HepG2 (cell line): ENCODE measurements around the gene THSD8. TPM values are rescaled to one million over a fixed set of nuclear protein-coding genes. Genes with fewer than 3 reads are reported as not detected.

Experiments
- CENPT ChIP-seq: sonication (generic); formaldehyde crosslinking; IDR thresholded peaks from 2 replicates; pipeline ENCODE4 v1.8.0; 2022; ENCODE audit warnings: low read depth, mild to moderate bottlenecking, moderate library complexity, missing genetic modification reagents
- DZIP1 ChIP-seq: sonication (generic); formaldehyde crosslinking; IDR thresholded peaks from 2 replicates; pipeline ENCODE4 v1.5.0; 2020; ENCODE audit warnings: mild to moderate bottlenecking, missing genetic modification reagents
- HOXA5 ChIP-seq: sonication (generic); formaldehyde crosslinking; IDR thresholded peaks from 2 replicates; pipeline ENCODE4 v1.4.0; 2020; ENCODE audit warnings: missing genetic modification reagents
- KDM5A ChIP-seq: fragments of 200-600 bp; sonication (generic); IDR thresholded peaks from 2 replicates; pipeline ENCODE4 v1.7.0; 2018; ENCODE audit warnings: antibody characterized with exemption, mild to moderate bottlenecking, low read length, borderline replicate concordance
- PHF21A ChIP-seq: sonication (generic); formaldehyde crosslinking; IDR thresholded peaks from 2 replicates; pipeline ENCODE4 v1.5.0; 2020; ENCODE audit warnings: mild to moderate bottlenecking, missing genetic modification reagents
- SMARCE1 ChIP-seq: fragments of 450-650 bp; IDR thresholded peaks from 2 replicates; pipeline ENCODE4 v1.6.1; 2017; ENCODE audit warnings: borderline replicate concordance
- SNRNP70 ChIP-seq: fragments of 200-400 bp; formaldehyde crosslinking; IDR thresholded peaks from 2 replicates; pipeline ENCODE4 v1.6.1; 2017; ENCODE audit warnings: mild to moderate bottlenecking, low read depth, low read length, moderate library complexity
- TAF15 ChIP-seq: fragments of 200-400 bp; formaldehyde crosslinking; IDR thresholded peaks from one replicate; pipeline ENCODE4 v1.6.1; 2018; ENCODE audit warnings: mild to moderate bottlenecking, low read depth, low read length; ENCODE audit not compliant: poor library complexity, severe bottlenecking
- ZBED4 ChIP-seq: sonication (generic); formaldehyde crosslinking; IDR thresholded peaks from 2 replicates; pipeline ENCODE4 v1.4.0; 2020; ENCODE audit warnings: missing genetic modification reagents, borderline replicate concordance
- ZNF556 ChIP-seq: sonication (generic); formaldehyde crosslinking; IDR thresholded peaks from 2 replicates; pipeline ENCODE4 v1.4.0; 2020; ENCODE audit warnings: mild to moderate bottlenecking, missing genetic modification reagents, borderline replicate concordance
- ZNF616 ChIP-seq: sonication (generic); formaldehyde crosslinking; IDR thresholded peaks from 2 replicates; pipeline ENCODE4 v1.5.0; 2020; ENCODE audit warnings: low read depth, mild to moderate bottlenecking, missing genetic modification reagents
- ZNF660 ChIP-seq: sonication (generic); formaldehyde crosslinking; IDR thresholded peaks from 2 replicates; pipeline ENCODE4 v1.5.1; 2020; ENCODE audit warnings: mild to moderate bottlenecking, low read depth, missing genetic modification reagents, borderline replicate concordance
- polyA plus RNA-seq, 8 experiments: library from polyadenylated mRNA; depleted of rRNA in 3 of 8; stranded (reverse) in 7 of 8; unstranded in 1 of 8; fragments of >200 nt; fragmentation: Illumina TruSeq in 4 of 8; extraction: Trizol in 4 of 8; gene quantifications; 2 replicates each; pipeline versions ENCODE4 v1.2.1 to v1.2.3, GENCODE V29; 2011 to 2016; ENCODE audit warnings: low read depth in 4 of 8, missing spikeins in 1 of 8, mixed read lengths in 1 of 8; ENCODE audit not compliant: insufficient read depth in 1 of 8
- total RNA-seq, 5 experiments: library from RNA; depleted of rRNA; stranded (reverse); fragments of >200 nt; fragmentation: Illumina TruSeq; extraction: Trizol; gene quantifications; 2 replicates each; pipeline ENCODE4 v1.2.3, GENCODE V29; 2016; ENCODE audit warnings: low read depth in 1 of 5
- TF ChIP-seq, protein P1 (sequence below), 2 experiments: sonication (generic) in 1 of 2; formaldehyde crosslinking in 1 of 2; IDR thresholded peaks; 2 replicates each; pipeline versions ENCODE4 v1.4.0 to v1.6.1; 2016 to 2020; ENCODE audit warnings: borderline replicate concordance in 1 of 2, low read depth in 1 of 2, mild to moderate bottlenecking in 1 of 2, missing genetic modification reagents in 1 of 2
- TF ChIP-seq, protein P2 (sequence below): fragments of 450-650 bp; IDR thresholded peaks from 2 replicates; pipeline ENCODE4 v1.6.1; 2017

Gene THSD8
- total and polyA plus RNA-seq, 2 of the 13 experiments (the other 11 are each of a cell fraction or from before 2014, with no cell fraction given) = 4.8 to 14.9 TPM

DNA sequence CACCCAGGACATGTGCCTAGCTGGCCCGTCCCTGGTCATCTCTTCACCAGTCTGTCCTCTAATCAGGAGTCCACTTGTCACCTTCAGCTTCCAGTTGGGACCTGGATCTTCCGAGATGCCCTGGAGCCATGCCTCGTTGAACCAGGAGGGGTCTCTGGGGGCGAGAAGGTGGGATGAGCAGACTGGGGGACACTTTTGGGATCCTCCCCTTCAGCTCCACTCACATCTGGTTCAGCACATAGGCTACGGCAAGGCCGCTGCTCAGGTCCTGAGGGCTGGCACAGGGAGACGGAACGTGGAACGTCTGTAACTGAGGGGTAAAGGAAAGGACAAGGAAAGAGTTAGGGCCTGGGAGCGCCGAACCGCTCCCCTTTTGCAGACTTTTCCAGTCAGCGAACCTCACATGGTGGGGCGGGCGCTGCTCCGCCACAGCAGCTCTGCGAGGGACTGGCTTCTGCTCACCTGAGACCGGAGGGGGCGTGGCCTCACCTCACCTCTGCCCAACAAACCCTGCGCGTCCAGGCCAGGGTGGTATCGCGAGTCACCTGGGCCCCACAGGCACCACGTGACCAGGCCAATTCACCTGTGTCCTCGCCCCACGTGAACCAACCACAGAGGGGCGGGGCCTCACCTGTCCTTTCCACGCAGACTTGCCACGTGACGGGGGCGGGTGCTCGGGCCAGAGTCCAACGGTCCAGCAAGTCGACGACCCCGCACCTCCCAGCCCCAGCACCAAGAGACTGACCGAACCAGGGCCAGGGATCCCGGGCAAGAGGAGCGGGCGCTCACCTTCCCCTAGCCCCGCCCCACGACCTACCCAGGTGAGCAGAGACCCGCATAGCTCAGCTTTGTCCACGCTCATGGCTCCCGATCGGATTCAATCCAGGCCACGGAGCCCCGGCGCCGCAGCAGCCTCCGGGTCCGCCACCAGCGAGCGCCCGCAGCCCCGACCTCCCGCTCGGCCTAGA, 27.0 kb upstream of the THSD8 start, which contains the start of gene HOOK2 (continued):
- TF ChIP-seq, protein P1, sequence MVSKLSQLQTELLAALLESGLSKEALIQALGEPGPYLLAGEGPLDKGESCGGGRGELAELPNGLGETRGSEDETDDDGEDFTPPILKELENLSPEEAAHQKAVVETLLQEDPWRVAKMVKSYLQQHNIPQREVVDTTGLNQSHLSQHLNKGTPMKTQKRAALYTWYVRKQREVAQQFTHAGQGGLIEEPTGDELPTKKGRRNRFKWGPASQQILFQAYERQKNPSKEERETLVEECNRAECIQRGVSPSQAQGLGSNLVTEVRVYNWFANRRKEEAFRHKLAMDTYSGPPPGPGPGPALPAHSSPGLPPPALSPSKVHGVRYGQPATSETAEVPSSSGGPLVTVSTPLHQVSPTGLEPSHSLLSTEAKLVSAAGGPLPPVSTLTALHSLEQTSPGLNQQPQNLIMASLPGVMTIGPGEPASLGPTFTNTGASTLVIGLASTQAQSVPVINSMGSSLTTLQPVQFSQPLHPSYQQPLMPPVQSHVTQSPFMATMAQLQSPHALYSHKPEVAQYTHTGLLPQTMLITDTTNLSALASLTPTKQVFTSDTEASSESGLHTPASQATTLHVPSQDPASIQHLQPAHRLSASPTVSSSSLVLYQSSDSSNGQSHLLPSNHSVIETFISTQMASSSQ (IDR thresholded peaks at IDR 0.05; ENCODE audit: low read depth) = no peak
- TF ChIP-seq, protein P1 (CRISPR knock-in tag; IDR thresholded peaks at IDR 0.05; ENCODE audit: borderline replicate concordance) = peak; percentile 49; the same call in 1 of the 2 replicates
- no peak for TF ChIP-seq CENPT (CRISPR knock-in tag)
- TF ChIP-seq ZNF616 (CRISPR knock-in tag) = 0 out of 2 replicates have a peak, but pooled peaks have one; percentile 62
- TF ChIP-seq SMARCE1 = no peak
- no peak for TF ChIP-seq ZNF660 (CRISPR knock-in tag)
- 0 out of 2 replicates have a peak, but pooled peaks have one; percentile 6 for TF ChIP-seq ZBED4 (CRISPR knock-in tag)
- TF ChIP-seq, protein P2, sequence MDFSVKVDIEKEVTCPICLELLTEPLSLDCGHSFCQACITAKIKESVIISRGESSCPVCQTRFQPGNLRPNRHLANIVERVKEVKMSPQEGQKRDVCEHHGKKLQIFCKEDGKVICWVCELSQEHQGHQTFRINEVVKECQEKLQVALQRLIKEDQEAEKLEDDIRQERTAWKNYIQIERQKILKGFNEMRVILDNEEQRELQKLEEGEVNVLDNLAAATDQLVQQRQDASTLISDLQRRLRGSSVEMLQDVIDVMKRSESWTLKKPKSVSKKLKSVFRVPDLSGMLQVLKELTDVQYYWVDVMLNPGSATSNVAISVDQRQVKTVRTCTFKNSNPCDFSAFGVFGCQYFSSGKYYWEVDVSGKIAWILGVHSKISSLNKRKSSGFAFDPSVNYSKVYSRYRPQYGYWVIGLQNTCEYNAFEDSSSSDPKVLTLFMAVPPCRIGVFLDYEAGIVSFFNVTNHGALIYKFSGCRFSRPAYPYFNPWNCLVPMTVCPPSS = no peak
- no peak for TF ChIP-seq KDM5A
- TF ChIP-seq ZNF556 (CRISPR knock-in tag) = peak; percentile 60; the same call in 1 of the 2 replicates
- peak; percentile 42 for TF ChIP-seq DZIP1
- no peak for TF ChIP-seq PHF21A
- TF ChIP-seq TAF15 = peak; percentile 9
- 0 out of 2 replicates have a peak, but pooled peaks have one; percentile 15 for TF ChIP-seq HOXA5 (CRISPR knock-in tag)
- no peak for TF ChIP-seq SNRNP70
